Small intestine (tissue), 7 donors: ENCODE data around the gene VEPH1. TPM values are rescaled to one million over a fixed set of nuclear protein-coding genes. Genes with fewer than 3 reads are reported as not detected.

Experiments used
- DNase-seq, 2 donors: peaks; one replicate each; pipeline versions ENCODE4 v3.0.0 to v3.0.0-alpha.2; 2013
- FAIRE-seq: peaks from 2 replicates; lab custom pipeline; 2012; peaks lifted over from hg19 to GRCh38; lab: Jason Lieb, UNC
- H3K27ac ChIP-seq, 3 donors: one replicate each; pipeline ENCODE4 v1.5.1; 2013; ENCODE audit warnings: low read length in 2 of 3, mild to moderate bottlenecking in 2 of 3, control low read depth in 1 of 3, inconsistent platforms in 1 of 3, low read depth in 1 of 3, moderate library complexity in 1 of 3
- H3K27me3 ChIP-seq, 3 donors: one replicate each; pipeline ENCODE4 v1.6.1; 2013; ENCODE audit warnings: low read length in 3 of 3, inconsistent platforms in 1 of 3; ENCODE audit not compliant: control insufficient read depth in 3 of 3, insufficient read depth in 3 of 3
- H3K36me3 ChIP-seq, 3 donors: one replicate each; pipeline ENCODE4 v1.6.1; 2013; ENCODE audit warnings: low read length in 3 of 3, inconsistent platforms in 1 of 3, low read depth in 1 of 3, mild to moderate bottlenecking in 1 of 3, moderate library complexity in 1 of 3; ENCODE audit not compliant: control insufficient read depth in 3 of 3, insufficient read depth in 2 of 3
- H3K4me1 ChIP-seq, 3 donors: one replicate each; pipeline ENCODE4 v1.6.1; 2013; ENCODE audit warnings: low read length in 2 of 3, inconsistent platforms in 1 of 3, low read depth in 1 of 3, mild to moderate bottlenecking in 1 of 3, moderate library complexity in 1 of 3; ENCODE audit not compliant: control insufficient read depth in 3 of 3, insufficient read depth in 2 of 3
- H3K4me3 ChIP-seq, 3 donors: one replicate each; pipeline ENCODE4 v1.5.1; 2013; ENCODE audit warnings: low read length in 3 of 3, control low read depth in 1 of 3, inconsistent platforms in 1 of 3, low read depth in 1 of 3, mild to moderate bottlenecking in 1 of 3, moderate library complexity in 1 of 3
- H3K9me3 ChIP-seq, 2 donors: one replicate each; pipeline ENCODE4 v1.6.1; 2013; ENCODE audit warnings: low read depth in 1 of 2, low read length in 1 of 2; ENCODE audit not compliant: control insufficient read depth in 2 of 2, insufficient read depth in 1 of 2
- WGBS, 3 donors: extraction: QIAGEN DNeasy Blood & Tissue Kit; methylation state at CpG; one replicate each; pipeline ENCODE4 v1.1.7; 2013; 5-methylcytosine and 5-hydroxymethylcytosine counted together
- polyA plus RNA-seq, 4 donors: library from polyadenylated mRNA; stranded (reverse) in 3 of 4; unstranded in 1 of 4; fragments of 200-250 nt in 3 of 4; fragments of 120-200 nt in 1 of 4; gene quantifications; one replicate each; pipeline versions ENCODE4 v1.2.1 to v1.2.3, GENCODE V29; 2013
- donor health status: healthy with polysubstance abuse.
- donor health status: control.
- donor health status: control.
- donor health status: Bipolar disorder and iron deficiency.
- donor health status: healthy.

Gene VEPH1
- polyA plus RNA-seq, 4 donors: 0.04 to 0.18 TPM; not detected in 2

- Histone ChIP-seq H3K4me3 (no peak overlapping the region), H3K27me3 (no peaks in the 10 kb centered on the region), H3K27ac (no peak overlapping the region), H3K9me3 (no peaks in the 10 kb centered on the region), H3K4me1 (no peaks in the 10 kb centered on the region), H3K36me3 (no peaks in the 10 kb centered on the region)
- FAIRE-seq (no peak), DNase-seq (no peak)
- WGBS, 3 donors: 46 to 60% (median 50%) methylated on average over 2 of the region's 2 CpGs
These were observed 43.0 kb downstream of the VEPH1 start for GRCh38 chr3:157460253-157460652.

- Histone ChIP-seq H3K9me3 (no peaks in the 10 kb centered on the region), H3K4me3 (no peak overlapping the region), H3K36me3 (no peaks in the 10 kb centered on the region), H3K4me1 (no peaks in the 10 kb centered on the region), H3K27ac (no peak overlapping the region), H3K27me3 (no peaks in the 10 kb centered on the region)
- no peak for FAIRE-seq
- no peak for DNase-seq
- WGBS, 3 donors: 41 to 57% (median 49%) methylated on average over 2 of the region's 2 CpGs
These were observed 43.5 kb downstream of the VEPH1 start for GRCh38 chr3:157459706-157460105.

- no peak overlapping the region for H3K27ac ChIP-seq
- WGBS, 3 donors: 68 to 88% (median 78%) methylated on average over 1 of the region's 1 CpG
- no peaks in the 10 kb centered on the region for H3K4me1 ChIP-seq
- no peaks in the 10 kb centered on the region for H3K27me3 ChIP-seq
- FAIRE-seq: peak; percentile 5
- H3K9me3 ChIP-seq: no peaks in the 10 kb centered on the region
- DNase-seq: no peak
- H3K36me3 ChIP-seq: no peaks in the 10 kb centered on the region
- no peak overlapping the region for H3K4me3 ChIP-seq
These were observed 49.4 kb downstream of the VEPH1 start for GRCh38 chr3:157453824-157454223.

DNA sequence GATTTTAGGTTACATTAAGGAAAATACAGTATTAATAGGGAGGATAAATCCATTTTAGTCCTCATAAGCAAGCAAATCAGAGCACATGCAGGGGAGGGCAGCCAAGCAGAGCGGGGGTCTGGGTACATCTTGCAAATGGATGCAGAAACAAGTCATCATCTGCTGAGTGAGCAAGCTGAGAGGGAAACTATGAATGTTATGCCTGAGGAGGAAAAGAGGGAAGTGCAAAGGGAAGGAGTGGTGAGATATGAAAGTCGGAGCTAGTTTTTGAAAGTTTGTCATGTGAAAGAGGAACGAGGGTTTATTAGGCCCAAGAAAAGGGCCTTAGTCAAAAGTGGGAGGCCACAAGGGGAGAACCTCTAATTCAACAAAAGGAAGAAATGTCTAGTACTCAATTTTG lies 51.1 kb downstream of the VEPH1 start:
- H3K27me3 ChIP-seq: no peaks in the 10 kb centered on the region
- WGBS, 3 donors: 55 to 62% (median 57%) methylated on average over 3 of the region's 3 CpGs
- H3K36me3 ChIP-seq: no peaks in the 10 kb centered on the region
- no peak overlapping the region for H3K27ac ChIP-seq
- no peak for DNase-seq
- H3K4me1 ChIP-seq: no peaks in the 10 kb centered on the region
- H3K9me3 ChIP-seq: no peaks in the 10 kb centered on the region
- H3K4me3 ChIP-seq: no peak overlapping the region
- FAIRE-seq: no peak

- Histone ChIP-seq H3K36me3 (no peaks in the 10 kb centered on the region), H3K4me1 (no peaks in the 10 kb centered on the region), H3K9me3 (no peaks in the 10 kb centered on the region), H3K27me3 (peaks cover 0 to 4% (median 0%) of the 10 kb centered on the region in 3 donors), H3K4me3 (no peak overlapping the region), H3K27ac (no peak overlapping the region)
- FAIRE-seq (no peak), DNase-seq (no peak)
- 59 to 66% (median 64%) methylated on average over 3 of the region's 3 CpGs for WGBS, 3 donors
These were observed 56.1 kb downstream of the VEPH1 start for GRCh38 chr3:157447026-157447694.

DNA sequence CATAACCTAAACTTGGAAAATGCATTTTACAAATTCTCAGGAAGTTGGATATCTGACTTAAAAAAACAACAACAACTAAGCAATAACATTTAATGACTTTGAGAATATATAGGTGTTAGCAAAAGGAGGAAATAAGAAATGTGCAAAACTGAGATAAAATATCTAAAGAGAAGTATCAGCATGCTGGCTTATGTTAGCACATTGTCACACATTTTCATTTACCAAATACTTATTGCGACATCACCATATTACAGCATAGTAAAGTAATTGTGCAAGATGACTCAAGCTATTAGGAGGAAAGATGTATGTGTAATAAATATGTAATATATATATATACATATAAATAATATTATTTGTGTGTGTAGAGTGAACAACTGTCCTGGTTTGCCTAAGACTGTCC lies 57.4 kb downstream of the VEPH1 start:
- peaks cover 0 to 4% (median 0%) of the 10 kb centered on the region in 3 donors for H3K27me3 ChIP-seq
- H3K27ac ChIP-seq: no peak overlapping the region
- H3K36me3 ChIP-seq: no peaks in the 10 kb centered on the region
- H3K4me1 ChIP-seq: no peaks in the 10 kb centered on the region
- H3K4me3 ChIP-seq: no peak overlapping the region
- 91 to 94% (median 94%) methylated on average over 1 of the region's 1 CpG for WGBS, 3 donors
- FAIRE-seq: no peak
- H3K9me3 ChIP-seq: no peaks in the 10 kb centered on the region
- no peak for DNase-seq

DNA sequence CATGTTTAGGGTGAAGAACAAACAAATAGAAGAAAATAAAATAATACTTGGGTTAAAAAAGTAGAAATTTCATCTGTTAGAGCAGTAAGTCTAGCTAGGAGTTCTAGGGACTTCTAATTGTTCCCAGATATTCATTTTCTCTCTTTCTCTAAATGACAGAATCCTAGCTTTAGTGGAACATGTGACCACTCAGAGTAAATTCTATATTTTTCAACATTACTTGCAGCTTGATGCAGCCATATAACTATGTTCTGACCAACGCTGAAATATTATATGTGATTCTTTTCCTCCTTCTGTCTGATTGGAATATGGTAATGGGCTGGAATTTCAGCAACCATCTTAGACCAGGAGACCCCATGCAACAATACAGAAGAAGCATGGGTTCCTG lies 58.4 kb downstream of the VEPH1 start:
- WGBS, 3 donors: 76 to 91% (median 84%) methylated on average over 1 of the region's 1 CpG
- no peak overlapping the region for H3K4me3 ChIP-seq
- no peaks in the 10 kb centered on the region for H3K9me3 ChIP-seq
- H3K27me3 ChIP-seq: peaks cover 0 to 6% (median 0%) of the 10 kb centered on the region in 3 donors
- H3K36me3 ChIP-seq: no peaks in the 10 kb centered on the region
- H3K27ac ChIP-seq: no peak overlapping the region
- FAIRE-seq (no peak), DNase-seq (no peak)
- H3K4me1 ChIP-seq: no peaks in the 10 kb centered on the region

DNA sequence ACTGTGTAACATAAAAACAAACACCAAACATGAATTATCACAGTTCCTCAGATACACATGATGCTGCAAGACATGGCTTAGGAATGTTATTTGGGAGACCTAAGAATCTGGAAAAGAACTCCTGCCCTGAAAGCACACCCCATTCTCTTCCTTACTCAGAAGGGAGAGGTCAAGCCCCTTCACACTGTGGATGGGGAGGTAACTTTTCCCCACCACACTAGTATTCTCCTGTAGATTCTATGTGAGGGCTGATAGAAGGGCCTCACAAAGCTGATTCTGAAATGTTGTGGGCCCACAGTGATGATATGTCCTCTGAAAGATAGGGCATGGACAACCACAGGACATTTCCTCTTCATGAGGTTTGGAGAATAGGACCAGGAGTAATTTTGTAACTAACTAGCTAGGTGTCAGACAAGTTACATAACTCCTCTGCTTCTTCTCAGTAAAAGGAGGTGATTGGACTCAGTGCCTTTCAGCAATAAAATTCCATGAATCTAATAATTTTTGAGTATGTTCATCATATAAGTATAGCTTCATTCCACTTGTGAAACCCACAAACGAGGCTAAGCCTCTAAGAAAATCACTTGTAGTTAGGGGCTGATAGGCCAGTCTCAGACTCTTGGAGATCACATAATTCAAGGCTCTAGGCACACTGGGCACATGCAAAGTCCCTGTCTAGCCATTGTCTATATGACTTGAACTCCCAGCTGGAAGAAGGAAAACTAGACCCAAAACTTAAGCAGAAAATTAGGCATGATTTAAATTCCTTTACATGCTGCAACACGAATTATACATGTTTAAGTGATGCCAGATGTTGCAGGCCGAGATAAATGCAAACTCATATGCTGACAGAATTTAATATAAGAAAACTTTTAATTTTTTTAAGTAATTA lies 59.1 kb downstream of the VEPH1 start:
- FAIRE-seq (no peak), DNase-seq (no peak)
- 61 to 71% (median 62%) methylated on average over 3 of the region's 3 CpGs for WGBS, 3 donors
- H3K27me3 ChIP-seq: peaks cover 0 to 6% (median 0%) of the 10 kb centered on the region in 3 donors
- no peaks in the 10 kb centered on the region for H3K9me3 ChIP-seq
- no peaks in the 10 kb centered on the region for H3K36me3 ChIP-seq
- H3K27ac ChIP-seq: no peak overlapping the region
- H3K4me3 ChIP-seq: no peak overlapping the region
- no peaks in the 10 kb centered on the region for H3K4me1 ChIP-seq
